22Rv1 (cell line): ENCODE results near the gene TRIP11.

Experiments
- CTCF ChIP-seq: fragments of 450-650 bp; IDR thresholded peaks from 2 replicates; pipeline ENCODE4 v1.5.1; 2017; ENCODE audit warnings: mild to moderate bottlenecking
- ZFX ChIP-seq: fragments of 450-650 bp; IDR thresholded peaks from 2 replicates; pipeline ENCODE4 v1.6.1; 2017; ENCODE audit warnings: antibody characterized with exemption, borderline replicate concordance

- TF ChIP-seq CTCF (no peak), ZFX (no peak)
Measured at GRCh38 chr14:91987192-91987591, 52.7 kb downstream of the TRIP11 start.
